Activated T-cell treated with anti-CD3 and anti-CD28 coated beads for 1 hour (primary cell): ENCODE results near the gene MBD3L2.
"Not testable (repeated sequence)": the region's sequence is repeated elsewhere in the genome, so short reads cannot be mapped to it uniquely, and the experiment has no call there.

Experiments used
- DNase-seq: peaks from one replicate; pipeline ENCODE4 v3.0.0-alpha.2; 2020; ENCODE audit warnings: low read depth

Gene MBD3L2

DNA sequence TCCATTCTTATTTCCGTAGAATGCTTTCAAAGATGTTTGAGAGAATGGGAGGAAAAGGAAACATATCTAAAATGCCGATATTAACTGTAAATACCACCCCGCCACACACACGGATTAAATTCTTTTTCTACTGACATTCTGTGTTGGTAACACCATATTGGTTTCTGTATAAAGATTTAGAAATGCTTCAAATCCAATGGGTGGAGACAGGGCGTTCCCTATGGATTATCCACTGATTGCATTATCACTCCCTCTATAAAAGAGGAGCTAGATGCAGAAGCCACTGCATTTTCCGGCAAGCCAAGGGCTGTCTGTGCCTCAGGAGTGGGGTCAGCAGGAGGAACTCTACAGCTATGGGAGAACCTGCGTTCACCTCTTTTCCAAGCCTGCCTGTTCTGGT lies at the start of gene MBD3L2:
MBD3L2 (plus strand) TSS at position 301 of the 400 bp plus-strand sequence; CDS start at position 354, 53 bp downstream.
- DNase-seq = not testable (repeated sequence)

DNA sequence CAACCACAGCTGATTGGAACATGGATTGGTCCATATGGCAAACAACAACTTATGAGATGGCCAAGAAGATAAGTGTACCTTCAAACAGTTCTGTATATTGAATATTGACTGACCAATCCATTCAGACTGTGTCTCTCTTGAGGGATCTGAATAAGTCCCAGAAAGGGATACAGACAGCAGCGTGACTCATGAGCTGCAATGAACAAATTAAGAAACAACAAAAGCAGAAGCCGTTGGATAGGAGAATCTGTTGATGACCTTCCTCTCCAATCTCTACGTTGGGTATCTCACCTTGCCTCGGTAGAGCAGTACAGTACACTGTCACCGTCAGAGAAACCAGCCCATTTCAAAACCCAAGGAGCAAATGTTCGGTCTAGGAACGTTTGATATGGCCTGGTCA lies 49.2 kb upstream of the MBD3L2 start:
- no peak for DNase-seq

DNA sequence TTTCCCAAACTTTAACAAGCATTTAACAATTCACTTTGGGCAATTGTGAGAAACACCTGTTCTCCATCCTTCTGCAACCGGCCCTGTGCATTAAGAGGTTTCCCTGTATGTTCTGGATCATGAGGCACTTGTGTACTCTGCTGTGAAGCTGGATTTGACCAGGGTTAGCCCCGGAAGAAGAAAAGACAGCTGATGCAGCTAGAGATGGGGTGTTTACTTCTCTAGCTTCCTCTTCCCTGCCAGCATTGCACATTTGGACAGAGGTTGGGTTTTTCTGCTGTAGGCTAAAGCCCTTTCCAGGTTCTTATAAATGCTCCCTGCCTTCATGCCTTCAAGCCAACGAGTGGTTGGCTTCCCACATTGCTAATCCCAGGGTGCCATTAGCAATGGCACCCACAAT lies 48.8 kb upstream of the MBD3L2 start:
- no peak for DNase-seq

DNA sequence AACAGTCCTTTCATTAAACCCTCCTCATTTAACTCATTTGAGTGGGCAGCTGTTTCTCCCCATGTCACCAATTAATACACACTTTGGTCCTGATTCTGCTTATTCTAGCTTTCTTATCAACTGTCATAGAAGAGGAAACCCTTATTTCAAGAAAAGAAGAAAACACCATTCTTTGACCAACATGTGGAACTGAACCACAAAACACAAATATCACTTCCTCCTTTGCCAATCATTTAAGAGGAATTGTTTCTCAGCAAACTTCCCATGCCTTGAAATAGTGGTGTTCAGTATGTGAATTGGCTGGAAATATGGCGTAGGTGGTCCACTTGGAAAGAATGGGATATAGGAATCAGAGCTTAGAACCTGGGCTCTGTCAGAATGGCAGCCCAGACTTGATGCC lies 48.3 kb upstream of the MBD3L2 start:
- DNase-seq = no peak

DNA sequence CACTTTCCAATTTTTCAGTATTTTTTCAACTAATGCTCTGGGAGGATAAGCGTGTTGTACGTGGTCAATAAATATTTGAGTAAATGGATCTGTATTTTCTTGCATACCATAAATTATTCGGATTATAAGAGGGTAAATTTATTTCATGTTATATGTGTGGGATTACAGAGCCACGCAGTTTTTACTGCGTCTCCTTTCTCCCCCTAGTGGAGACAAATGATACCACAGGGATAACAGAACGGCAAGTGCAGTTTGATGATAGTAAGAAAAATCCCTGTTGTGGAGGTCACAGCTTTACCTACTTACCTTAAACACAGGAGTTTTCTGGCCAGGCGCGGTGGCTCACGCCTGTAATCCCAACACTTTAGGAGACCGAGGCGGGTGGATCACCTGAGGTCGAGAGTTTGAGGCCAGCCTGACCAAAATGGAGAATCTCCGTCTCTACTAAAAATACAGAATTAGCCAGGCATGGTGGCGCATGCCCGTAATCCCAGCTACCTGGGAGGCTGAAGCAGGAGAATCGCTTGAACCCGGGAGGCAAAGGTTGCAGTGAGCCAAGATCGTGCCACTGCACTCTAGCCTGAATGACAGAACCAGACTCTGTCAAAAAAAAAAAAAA lies 44.7 kb upstream of the MBD3L2 start:
- no peak for DNase-seq

DNA sequence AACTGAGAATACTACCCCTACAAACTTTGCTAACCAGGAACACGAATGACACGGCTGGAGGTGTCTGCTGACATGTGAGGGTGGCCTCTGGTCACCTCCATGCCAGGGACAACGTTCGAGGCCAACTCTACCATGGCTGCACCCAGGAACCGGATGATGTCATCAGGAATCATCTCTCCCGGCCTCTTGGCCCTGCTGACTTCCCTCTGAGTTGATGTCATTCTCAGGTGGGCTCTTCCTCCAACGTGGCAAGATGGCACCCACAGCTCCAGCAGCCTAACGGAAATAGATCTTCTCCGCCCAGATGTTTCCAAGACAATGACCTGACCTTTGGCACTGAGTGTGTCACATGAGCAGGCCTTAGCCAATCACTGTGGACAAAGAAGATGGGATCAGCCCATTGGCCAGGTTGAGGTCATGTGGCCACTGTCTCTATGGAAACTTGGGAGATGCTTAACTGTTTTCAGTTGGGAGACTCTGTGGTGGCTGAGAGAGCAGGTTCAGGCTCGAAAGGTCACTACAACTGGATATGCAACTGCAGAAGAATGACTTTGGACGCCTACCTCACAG lies 42.9 kb upstream of the MBD3L2 start:
- DNase-seq = no peak

GRCh38 chr19:7007859-7008258 lies 41.3 kb upstream of the MBD3L2 start:
- DNase-seq = no peak

GRCh38 chr19:7010722-7011593 lies 38.2 kb upstream of the MBD3L2 start:
- no peak for DNase-seq

DNA sequence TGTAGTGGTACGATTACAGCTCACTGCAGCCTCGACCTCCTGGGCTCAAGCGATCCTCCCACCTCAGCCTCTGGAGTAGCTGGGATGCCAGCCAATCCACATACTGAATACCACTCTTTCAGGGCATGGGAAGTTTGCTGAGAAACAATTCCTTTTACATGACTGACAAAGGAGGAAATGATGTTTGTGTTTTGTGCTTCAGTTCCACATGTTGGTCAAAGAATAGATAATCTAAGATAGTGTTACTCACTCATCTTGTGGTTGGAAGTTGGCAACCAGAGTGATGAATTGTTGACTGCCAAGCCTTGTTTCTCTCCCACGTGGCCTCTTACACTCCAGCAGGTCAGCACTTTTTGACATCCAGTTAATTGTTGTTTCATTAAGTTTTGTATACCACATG lies 35.4 kb upstream of the MBD3L2 start:
- no peak for DNase-seq

- DNase-seq = no peak
These were observed 30.3 kb upstream of the MBD3L2 start for GRCh38 chr19:7018828-7019227.

DNA sequence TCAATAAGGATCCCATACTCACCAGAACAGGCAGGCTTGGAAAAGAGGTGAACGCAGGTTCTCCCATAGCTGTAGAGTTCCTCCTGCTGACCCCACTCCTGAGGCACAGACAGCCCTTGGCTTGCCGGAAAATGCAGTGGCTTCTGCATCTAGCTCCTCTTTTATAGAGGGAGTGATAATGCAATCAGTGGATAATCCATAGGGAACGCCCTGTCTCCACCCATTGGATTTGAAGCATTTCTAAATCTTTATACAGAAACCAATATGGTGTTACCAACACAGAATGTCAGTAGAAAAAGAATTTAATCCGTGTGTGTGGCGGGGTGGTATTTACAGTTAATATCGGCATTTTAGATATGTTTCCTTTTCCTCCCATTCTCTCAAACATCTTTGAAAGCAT lies 27.8 kb upstream of the MBD3L2 start, which contains the start of gene MBD3L2B:
MBD3L2B (minus strand) TSS at position 101 of the 400 bp plus-strand sequence; CDS start at position 67, 34 bp downstream.
- DNase-seq = not testable (repeated sequence)

GRCh38 chr19:7028790-7029189 lies 20.3 kb upstream of the MBD3L2 start:
- DNase-seq = not testable (repeated sequence)

DNA sequence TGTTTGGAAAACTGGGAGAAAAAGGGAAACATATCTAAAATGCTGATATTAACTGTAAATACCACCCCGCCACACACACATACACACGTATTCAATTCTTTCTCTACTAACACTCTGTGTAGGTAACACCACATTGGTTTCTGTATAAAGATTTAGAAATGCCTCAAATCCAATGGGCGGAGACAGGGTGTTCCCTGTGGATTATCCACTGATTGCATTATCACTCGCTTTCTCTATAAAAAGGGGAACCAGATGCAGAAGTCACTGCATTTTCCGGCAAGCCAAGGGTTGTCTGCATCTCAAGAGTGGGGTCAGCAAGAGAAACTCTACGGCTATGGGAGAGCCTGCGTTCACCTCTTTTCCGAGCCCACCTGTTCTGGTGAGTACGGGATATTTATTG lies 18.8 kb upstream of the MBD3L2 start, which contains the start of gene MBD3L5:
MBD3L5 (plus strand) TSS at position 301 of the 400 bp plus-strand sequence; CDS start at position 335, 34 bp downstream.
- DNase-seq = not testable (repeated sequence)

DNA sequence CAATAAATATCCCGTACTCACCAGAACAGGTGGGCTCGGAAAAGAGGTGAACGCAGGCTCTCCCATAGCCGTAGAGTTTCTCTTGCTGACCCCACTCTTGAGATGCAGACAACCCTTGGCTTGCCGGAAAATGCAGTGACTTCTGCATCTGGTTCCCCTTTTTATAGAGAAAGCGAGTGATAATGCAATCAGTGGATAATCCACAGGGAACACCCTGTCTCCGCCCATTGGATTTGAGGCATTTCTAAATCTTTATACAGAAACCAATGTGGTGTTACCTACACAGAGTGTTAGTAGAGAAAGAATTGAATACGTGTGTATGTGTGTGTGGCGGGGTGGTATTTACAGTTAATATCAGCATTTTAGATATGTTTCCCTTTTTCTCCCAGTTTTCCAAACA lies 9.0 kb upstream of the MBD3L2 start, which contains the start of gene MBD3L4:
MBD3L4 (minus strand) TSS at position 101 of the 400 bp plus-strand sequence; CDS start at position 66, 35 bp downstream.
- not testable (repeated sequence) for DNase-seq

- not testable (repeated sequence) for DNase-seq
These were observed 7.6 kb upstream of the MBD3L2 start for GRCh38 chr19:7041563-7041962.

- not testable (repeated sequence) for DNase-seq
These were observed 2.3 kb downstream of the MBD3L2 start for GRCh38 chr19:7051421-7051820.

DNA sequence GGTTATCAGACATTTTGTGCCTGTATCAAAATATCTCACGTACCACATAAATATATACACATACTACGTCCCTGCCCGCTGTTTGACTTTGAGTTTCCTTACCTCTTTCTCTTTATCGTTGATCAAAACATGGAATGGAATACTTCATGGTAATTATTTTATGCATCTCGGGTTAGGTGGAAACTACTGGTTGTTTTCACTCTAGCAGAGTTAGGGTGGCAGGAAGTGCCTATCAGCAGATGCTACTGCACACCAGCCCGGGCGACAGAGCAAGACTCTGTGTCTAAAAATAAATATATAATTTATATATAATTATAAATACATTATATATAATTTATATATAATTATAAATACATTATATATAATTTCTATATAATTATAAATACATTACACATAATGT lies 3.8 kb downstream of the MBD3L2 start:
- DNase-seq = not testable (repeated sequence)

DNA sequence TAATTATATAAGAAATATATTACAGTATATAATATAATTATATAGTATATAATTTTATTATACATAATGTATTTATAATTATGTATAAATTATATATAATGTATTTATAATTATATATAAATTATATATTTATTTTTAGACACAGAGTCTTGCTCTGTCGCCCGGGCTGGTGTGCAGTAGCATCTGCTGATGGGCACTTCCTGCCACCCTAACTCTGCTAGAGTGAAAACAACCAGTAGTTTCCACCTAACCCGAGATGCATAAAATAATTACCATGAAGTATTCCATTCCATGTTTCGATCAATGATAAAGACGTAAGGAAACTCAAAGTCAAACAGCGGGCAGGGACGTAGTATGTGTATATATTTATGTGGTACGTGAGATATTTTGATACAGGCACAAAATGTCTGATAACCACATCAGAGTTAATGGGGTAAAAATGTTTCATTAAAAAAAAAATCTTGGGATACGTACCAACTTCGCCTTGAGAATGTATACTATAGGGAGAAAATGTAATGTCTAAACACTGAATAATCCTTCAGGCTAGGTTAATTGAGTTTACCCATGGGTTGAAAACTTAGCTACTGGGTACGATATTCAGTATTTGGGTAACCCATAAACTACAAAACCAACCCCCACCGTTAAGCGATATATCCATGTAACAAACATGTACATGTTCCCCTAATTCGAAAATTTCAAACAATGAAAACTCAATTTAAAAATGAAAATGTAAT lies 5.7 kb downstream of the MBD3L2 start:
- not testable (repeated sequence) for DNase-seq

GRCh38 chr19:7055679-7056078 lies 6.6 kb downstream of the MBD3L2 start:
- not testable (repeated sequence) for DNase-seq

DNA sequence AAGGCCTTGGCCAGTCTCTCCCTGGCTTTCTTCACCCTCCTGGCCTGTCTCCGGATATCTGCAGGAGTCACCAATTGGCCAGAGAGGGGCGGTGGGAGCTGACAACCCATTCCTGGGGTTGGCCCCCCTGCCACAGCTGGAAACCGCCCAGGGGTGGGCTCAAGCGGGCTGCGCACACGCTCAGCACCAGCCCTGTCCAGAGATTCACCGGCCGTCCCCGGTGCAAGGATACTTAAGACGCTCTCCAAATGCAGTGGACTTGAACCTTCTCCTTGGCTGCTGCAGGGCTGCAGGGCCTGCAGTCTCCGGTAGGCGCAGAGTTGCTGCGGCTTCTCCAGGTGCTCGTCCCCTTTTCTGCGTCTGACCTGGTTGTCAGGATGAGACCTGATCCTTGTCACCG lies 7.2 kb downstream of the MBD3L2 start:
- DNase-seq = not testable (repeated sequence)

- not testable (repeated sequence) for DNase-seq
These were observed 9.5 kb downstream of the MBD3L2 start, which contains the start of gene MBD3L3 for GRCh38 chr19:7058576-7058975. TSS of gene MBD3L3 (minus strand) at chr19:7058676. CDS start at chr19:7058605, 71 bp downstream.

DNA sequence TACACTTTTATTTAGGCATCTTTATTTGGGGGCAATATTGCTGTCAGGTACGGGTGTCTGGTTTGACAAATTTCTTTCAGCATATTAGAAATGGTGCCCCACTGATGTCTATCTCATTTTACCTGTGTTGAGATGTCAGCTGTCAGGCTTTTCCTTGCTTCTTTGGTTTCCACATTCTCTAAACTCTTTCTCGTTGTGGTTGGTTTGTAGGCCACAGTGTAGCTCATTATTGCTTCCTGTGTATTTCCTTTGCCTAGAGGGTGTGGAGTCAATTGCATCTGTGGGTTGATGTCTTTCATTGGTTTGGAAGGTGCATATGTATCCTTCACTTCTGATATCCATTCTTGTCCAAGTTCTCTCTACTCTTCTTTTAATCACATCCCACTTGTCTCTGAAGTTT lies 10.9 kb downstream of the MBD3L2 start:
- DNase-seq = not testable (repeated sequence)
